ENCODE measurements around the gene PLXNA4. TPM values are rescaled to one million over a fixed set of nuclear protein-coding genes. Genes with fewer than 3 reads are reported as not detected.

PLXNA4 gene
- polyA plus RNA-seq, 2 of the 4 experiments (the other 2 are of a cell fraction): 0.12 to 0.34 TPM

- WGBS (ENCODE audit: missing lambda C conversion rate): 55% methylated on average over 8 of the region's 8 CpGs
- CTCF ChIA-PET: interaction anchor here (0.5 to 1.5 kb wide), 2 partner anchors 10 to 625 kb away, joined by 3 read pairs; no protein-coding TSS in a partner anchor
Observed at GRCh38 chr7:132446666-132447278, 129.5 kb downstream of the PLXNA4 start.

GRCh38 chr7:132446260-132446659, 130.0 kb downstream of the PLXNA4 start:
- POLR2A ChIA-PET: no interaction called here

More at GRCh38 chr7:132446666-132447278, 129.5 kb downstream of the PLXNA4 start:
- no peaks in the 10 kb centered on the region for H3K4me1 ChIP-seq
- no peak for ATAC-seq
- no peak overlapping the region for H3K4me2 ChIP-seq
- no peak for DNase-seq (ENCODE audit: low read depth in 1 of 2, low spot score in 1 of 2)
- no peak for TF ChIP-seq EHMT2 (IDR thresholded peaks at IDR 0.05; ENCODE audit: low read depth)
- TF ChIP-seq REST (IDR thresholded peaks at IDR 0.05): no peak
- no peak for TF ChIP-seq CBX8 (IDR thresholded peaks at IDR 0.05)
- no peak for TF ChIP-seq CHD2 (IDR thresholded peaks at IDR 0.05; ENCODE audit: low read length, partially characterized antibody)
- H3K9me3 ChIP-seq: no peaks in the 10 kb centered on the region
- POLR2A ChIA-PET: no interaction called here
- no peak for FAIRE-seq
- no peak overlapping the region for H3K27ac ChIP-seq
- no peak overlapping the region for H3K4me3 ChIP-seq

GRCh38 chr7:132443761-132444520, 132.3 kb downstream of the PLXNA4 start:
- Histone ChIP-seq H3K4me3 (no peak overlapping the region), H3K4me2 (no peak overlapping the region), H3K9me3 (no peaks in the 10 kb centered on the region), H3K4me1 (no peaks in the 10 kb centered on the region), H3K27ac (no peak overlapping the region)
- DNase-seq (ENCODE audit: low read depth in 1 of 2, low spot score in 1 of 2) (no peak), ATAC-seq (no peak), FAIRE-seq (no peak)
- CTCF ChIA-PET: no interaction called here
- no peak for TF ChIP-seq KDM5A (IDR thresholded peaks at IDR 0.05)
- no peak for TF ChIP-seq ESRRA (IDR thresholded peaks at IDR 0.05; ENCODE audit: borderline replicate concordance, low read length)
- no peak for TF ChIP-seq ZC3H11A (IDR thresholded peaks at IDR 0.05)
- no peak for TF ChIP-seq FOSB (CRISPR knock-in tag; IDR thresholded peaks at IDR 0.05)
- no peak for TF ChIP-seq ATOH8 (CRISPR knock-in tag; IDR thresholded peaks at IDR 0.05; ENCODE audit: low read depth)
- TF ChIP-seq EHMT2 (IDR thresholded peaks at IDR 0.05; ENCODE audit: low read depth): no peak
- TF ChIP-seq MAX (IDR thresholded peaks at IDR 0.05): no peak
- TF ChIP-seq CBX2 (IDR thresholded peaks at IDR 0.05; ENCODE audit: borderline replicate concordance, low read depth): no peak
- TF ChIP-seq EHF (CRISPR knock-in tag; IDR thresholded peaks at IDR 0.05): no peak
- TF ChIP-seq RAD21 (conservative IDR thresholded peaks at IDR 0.05 in 1 of 2, IDR thresholded peaks at IDR 0.05 in 1 of 2): no peak
- TF ChIP-seq HOXB13 (CRISPR knock-in tag; IDR thresholded peaks at IDR 0.05; ENCODE audit: low read depth): no peak
- TF ChIP-seq ZNF302 (CRISPR knock-in tag; IDR thresholded peaks at IDR 0.05): no peak
- TF ChIP-seq MAZ (IDR thresholded peaks at IDR 0.05; ENCODE audit: borderline replicate concordance, low read depth, low read length): no peak
- no peak for TF ChIP-seq RCOR1 (IDR thresholded peaks at IDR 0.05; ENCODE audit: low read depth, low read length)
- no peak for TF ChIP-seq FOXS1 (CRISPR knock-in tag; IDR thresholded peaks at IDR 0.05)
- TF ChIP-seq CHD2 (IDR thresholded peaks at IDR 0.05; ENCODE audit: low read length, partially characterized antibody): no peak
- no peak for TF ChIP-seq RNF2 (IDR thresholded peaks at IDR 0.05; ENCODE audit: borderline replicate concordance, low read depth)
- 20% methylated on average over 5 of the region's 5 CpGs for WGBS (ENCODE audit: missing lambda C conversion rate)
- POLR2A ChIA-PET: no interaction called here

More at GRCh38 chr7:132446260-132446659, 130.0 kb downstream of the PLXNA4 start:
- CTCF ChIA-PET: interaction anchor here (0.5 kb wide), 1 partner anchor 626 kb away, joined by 3 read pairs; no protein-coding TSS in a partner anchor
- Histone ChIP-seq H3K4me2 (no peak overlapping the region), H3K4me3 (no peak overlapping the region), H3K9me3 (no peaks in the 10 kb centered on the region), H3K27ac (no peak overlapping the region), H3K4me1 (no peaks in the 10 kb centered on the region)
- 28% methylated on average over 3 of the region's 3 CpGs for WGBS (ENCODE audit: missing lambda C conversion rate)
- ATAC-seq: no peak
- DNase-seq (ENCODE audit: low read depth in 1 of 2, low spot score in 1 of 2): no peak
- FAIRE-seq: no peak
- TF ChIP-seq ZC3H11A (IDR thresholded peaks at IDR 0.05) (no peak), JUNB (IDR thresholded peaks at IDR 0.05) (no peak), FOSB (CRISPR knock-in tag; IDR thresholded peaks at IDR 0.05) (no peak), CBX8 (IDR thresholded peaks at IDR 0.05) (no peak), BHLHE40 (IDR thresholded peaks at IDR 0.05; ENCODE audit: low read depth, low read length) (no peak), BCL3 (IDR thresholded peaks at IDR 0.05) (no peak)

Data from A549 (cell line).